NK-92 (cell line): ENCODE measurements around the gene NMNAT3.

Experiments
- DNase-seq: peaks from one replicate; lab custom pipeline; 2025; ENCODE audit not compliant: unreplicated experiment; lab: John Stamatoyannopoulos, UW

NMNAT3 gene

DNA sequence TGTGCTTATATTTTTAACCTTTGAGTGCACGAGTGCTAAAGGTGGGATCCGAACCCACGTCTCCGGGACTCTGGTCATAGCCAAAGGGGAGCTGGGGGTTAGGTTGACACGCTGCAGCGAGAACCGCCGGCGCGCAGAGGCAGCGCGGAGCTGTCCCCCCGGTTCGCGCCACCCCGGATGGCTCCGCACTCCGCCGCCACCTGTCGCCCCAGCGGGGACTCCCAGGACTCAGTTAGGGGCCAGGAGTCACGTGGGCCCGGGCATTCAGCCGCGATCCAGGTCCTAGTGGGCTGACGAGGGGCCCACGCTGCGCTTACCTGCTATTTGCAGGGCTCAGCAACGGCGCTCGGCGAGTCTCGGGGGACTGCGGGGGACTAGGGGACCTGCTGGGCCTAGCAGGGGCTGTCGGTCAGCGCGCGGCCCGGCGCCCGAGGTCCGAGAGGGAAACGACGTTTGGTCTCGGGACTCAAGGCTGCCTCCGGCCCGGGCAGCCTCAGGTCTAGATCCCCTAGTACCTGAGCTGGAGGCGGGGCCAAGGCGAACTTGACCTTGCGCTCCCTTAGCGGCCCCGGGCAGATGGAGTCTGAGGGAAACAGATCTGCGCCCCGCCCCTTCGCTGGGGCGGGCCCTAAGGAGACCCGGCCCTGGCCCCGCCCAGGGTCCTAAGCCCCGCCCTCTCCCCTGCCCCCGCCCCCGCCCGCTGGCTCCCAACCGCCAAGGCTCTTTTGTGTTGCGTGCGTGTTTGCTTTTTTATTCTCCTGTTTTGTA is at the start of gene NMNAT3:
Gene NMNAT3, minus strand, starts transcription at position 585 of the 768 bp plus-strand sequence. CDS start 50,248 bp downstream, outside the sequence.
- peak; percentile 7 for DNase-seq

- no peak for DNase-seq
These were observed 43.6 kb upstream of the NMNAT3 start for GRCh38 chr3:139721370-139721769.

DNA sequence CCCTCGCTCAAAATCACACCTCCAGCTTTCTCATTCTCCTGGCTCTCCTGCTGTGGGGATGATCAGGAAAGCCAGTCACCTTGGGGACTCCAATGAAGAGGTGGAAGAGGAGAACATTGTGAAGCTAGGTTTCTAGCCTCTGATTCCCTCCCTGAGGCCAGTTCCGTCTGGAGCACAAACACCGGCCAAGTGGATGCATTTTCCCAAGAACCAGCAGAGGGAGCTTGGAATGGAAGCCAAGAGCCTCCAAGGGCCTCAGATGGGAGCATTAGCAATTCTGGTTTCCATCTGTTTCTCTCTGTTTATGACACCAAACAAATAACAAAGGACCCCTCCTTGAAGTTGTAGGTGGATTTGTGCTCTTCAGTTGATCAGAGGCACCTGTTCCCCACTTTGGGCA is 40.6 kb upstream of the NMNAT3 start:
- no peak for DNase-seq

DNA sequence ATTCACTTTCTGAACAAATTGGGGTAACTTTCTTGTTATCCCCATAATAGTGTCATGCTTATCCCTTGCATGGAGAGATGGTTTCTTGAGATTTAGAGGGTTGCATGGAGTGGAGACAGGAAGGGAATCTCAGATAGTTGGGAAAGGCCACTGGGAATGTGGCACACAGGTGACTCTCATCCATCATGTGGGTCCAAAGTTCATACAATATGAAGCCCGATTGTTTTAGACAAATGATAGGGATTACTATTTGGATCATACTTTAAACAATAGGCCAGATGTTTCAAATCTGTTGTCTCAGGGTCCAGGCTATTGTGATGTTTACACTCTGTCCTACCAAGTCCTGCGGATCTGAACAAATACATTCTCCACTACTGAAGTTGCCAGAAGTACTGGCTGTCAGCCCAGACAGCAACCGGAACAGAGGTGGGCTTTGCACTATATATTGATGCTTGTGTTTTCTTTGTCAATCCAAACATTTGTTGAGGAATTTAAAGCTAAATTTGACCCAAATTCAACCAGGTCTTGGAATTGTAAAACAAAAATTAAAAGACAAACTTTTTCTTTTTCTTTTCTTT is 39.2 kb upstream of the NMNAT3 start:
- DNase-seq: no peak

DNA sequence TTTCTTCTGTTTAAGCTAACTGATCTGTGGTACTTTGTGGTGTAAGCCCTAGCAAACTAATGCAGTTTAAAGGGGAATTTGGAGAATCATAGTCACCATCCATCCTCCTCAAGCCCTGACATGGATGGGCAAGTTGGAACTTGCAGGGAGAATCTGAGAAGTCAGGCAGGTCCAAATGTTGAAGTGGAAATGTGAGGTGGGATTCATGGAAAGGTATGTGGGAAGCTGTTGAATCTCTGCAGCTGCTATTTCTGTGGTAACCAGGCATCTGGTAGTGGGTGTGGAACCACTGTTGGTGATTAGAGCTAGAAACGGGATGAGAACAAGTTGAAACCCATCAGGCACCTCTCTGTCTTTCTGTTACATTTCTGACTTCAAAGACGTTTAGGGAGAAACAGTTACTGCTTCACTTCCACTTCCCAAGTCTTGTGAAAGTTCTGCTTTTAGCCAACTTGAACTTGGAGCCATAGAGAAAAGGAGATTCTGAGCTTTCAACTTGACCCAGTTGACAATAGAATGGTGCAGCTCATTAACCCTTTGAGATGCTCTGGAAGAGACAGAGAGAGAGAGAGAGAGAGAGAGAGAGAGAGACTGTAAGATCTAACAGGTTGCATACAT is 38.1 kb upstream of the NMNAT3 start:
- no peak for DNase-seq

GRCh38 chr3:139715166-139715565 is 37.4 kb upstream of the NMNAT3 start:
- no peak for DNase-seq

DNA sequence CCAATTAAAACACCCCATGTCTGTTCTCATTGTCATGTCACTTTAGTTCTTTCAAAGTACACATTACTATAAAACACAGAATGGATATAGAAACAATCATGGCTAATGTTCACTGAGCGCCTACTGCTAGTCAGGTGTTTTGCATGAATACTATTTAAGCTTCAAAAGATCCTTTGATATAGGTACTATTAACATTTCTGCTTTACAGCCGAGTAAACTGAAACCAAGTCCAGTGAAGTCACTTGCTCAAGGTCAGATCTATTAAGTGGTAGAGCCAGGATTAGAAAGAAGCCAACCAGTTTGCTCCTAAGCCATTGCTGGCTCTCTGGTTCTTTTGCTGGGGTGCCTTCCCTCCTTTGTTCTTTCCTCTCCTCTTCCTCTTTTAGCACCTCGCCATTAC is 32.4 kb upstream of the NMNAT3 start:
- DNase-seq: no peak

- no peak for DNase-seq
These were observed 27.9 kb upstream of the NMNAT3 start for GRCh38 chr3:139705631-139706030.

- no peak for DNase-seq
These were observed 18.5 kb upstream of the NMNAT3 start for GRCh38 chr3:139696314-139696604.

DNA sequence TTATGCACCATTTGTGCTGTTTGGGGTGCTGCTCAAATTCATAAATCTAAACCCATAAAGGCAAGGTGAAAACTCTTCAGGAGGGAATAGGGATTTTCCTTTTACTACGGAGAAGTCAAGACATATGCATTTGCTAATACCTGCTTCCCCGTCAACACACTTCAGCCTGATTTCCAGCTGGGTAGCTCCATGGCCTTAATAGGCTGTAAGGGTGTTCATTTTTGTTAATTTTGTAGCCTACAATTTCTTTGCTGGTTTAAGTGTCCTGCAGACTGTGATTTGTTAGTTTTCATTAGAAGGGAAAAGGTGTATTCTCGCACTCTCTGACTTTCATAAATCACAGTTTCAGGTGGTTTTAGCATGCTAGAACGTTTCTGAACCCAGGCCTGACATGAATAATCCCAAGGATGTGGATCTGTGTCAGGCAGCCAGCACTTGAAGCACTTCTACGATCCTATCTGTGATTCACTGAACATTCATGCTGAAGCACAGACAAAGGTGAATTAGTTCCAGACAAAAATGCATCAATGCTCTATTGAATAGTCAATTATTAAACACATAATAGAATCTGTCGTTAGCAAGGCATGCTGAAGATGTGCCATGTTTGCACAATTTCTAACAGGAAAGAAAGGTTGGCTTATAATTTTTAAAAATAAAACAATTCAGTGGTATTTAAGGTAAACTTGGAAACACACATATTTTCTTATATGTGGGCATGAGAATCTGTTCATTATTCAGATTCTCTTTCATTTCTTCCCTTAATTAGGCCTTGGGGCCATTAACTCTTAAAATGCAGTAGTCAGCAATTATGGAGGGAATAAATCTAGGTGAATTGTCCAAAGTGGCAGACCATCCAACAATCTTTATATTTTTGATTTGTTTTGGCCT is 17.9 kb upstream of the NMNAT3 start:
- DNase-seq: no peak

DNA sequence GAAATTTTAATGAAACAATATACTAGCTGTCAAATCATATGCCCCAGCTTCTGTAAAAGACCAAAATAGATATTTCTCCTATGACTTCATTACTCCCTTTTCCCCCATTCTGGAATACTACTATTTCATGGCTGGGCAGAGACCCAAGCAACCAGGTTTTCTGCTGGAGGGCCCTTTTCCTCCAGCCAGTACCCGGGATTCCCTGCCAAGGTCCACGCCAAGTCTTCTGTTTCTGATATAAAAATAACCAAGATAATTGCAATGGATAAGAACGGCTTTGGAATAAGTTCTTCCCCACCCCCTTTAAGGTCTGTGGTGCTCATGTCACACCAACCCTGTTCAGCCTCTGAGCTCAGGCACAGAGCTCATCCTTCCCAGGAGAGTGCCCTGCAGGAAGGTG is 17.2 kb upstream of the NMNAT3 start:
- no peak for DNase-seq

DNA sequence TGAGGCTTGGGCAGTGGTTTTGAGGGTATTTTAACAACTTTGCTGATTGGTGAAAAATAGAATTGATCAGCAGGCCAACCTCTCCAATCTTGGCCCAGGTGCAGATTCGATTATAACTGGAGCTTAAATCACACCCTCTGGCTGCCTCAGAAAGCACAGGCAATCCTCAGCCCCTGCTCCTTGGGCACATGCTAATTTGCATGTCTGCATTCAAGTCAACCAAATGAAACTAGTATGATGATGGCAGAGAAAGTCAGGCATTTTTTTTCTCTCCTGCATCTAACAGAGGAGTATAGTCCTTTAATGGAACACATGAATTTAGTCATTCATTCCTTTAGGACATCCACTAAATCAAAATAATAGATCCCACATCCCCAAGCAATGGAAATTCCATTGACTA is 16.8 kb upstream of the NMNAT3 start:
- DNase-seq: no peak

- no peak for DNase-seq
These were observed 13.8 kb upstream of the NMNAT3 start for GRCh38 chr3:139691619-139692018.

GRCh38 chr3:139689708-139690228 is 12.0 kb upstream of the NMNAT3 start:
- no peak for DNase-seq

DNA sequence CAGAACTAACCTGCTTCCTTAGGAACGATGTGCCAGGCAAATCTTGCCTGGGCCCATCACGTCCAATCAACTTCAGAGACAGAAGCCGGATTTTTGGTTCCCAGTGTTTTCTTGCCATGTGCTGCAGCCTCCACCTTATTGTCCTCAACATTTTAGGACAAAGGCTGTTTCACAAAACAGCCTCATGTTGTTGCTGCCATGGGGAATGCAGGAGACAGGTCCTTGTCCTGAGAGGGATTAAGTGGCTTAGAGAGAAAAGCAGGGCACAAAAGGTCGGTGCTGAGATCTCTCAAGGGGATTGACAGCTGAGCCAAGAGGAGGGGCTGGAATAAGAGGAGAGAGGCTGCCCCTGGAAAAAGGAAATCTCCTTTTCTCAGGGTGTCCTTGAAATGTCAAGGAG is 11.3 kb upstream of the NMNAT3 start:
- DNase-seq: no peak

- DNase-seq: no peak
These were observed 9.7 kb upstream of the NMNAT3 start for GRCh38 chr3:139687431-139687830.

DNA sequence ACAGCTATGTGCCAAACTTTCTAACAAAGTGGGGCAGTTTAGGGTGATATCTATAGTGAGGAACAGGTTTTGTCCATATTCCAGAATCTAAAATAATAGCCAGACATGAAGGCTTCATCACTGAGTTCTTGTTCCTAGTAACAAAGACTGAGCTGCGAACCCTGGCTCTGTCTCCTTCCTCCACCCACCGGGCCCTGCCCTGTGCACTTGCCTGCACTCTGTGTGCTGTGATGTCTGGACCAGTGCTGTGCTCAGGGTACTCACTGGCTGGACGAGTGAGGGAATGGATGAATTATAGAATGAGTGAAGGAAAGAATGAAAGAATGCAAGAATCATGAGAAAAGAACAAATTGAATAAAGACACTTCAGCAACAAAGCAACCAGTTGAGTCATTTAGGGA is 8.9 kb upstream of the NMNAT3 start:
- no peak for DNase-seq

DNA sequence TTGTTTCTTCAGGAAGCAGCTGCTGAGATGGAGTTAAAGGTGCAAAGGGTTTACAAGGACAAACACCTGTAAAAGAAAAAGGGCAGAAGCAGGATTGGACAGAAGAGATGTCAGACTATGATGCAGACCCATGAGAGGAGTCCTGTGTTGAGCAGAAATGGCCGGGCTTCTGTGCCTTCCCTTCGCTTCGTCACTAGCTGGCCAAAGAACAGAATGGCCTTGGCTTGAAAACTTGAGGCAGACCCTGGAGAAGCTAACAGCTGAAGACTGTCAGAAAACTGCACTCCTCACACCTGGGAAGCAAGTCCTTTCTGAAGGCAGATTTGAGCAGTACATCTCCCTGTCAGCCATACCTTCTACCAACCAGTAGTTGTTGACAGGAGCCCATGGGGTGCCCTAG is 8.4 kb upstream of the NMNAT3 start:
- DNase-seq: no peak

- DNase-seq: no peak
These were observed 1.5 kb upstream of the NMNAT3 start for GRCh38 chr3:139679220-139679775.

- no peak for DNase-seq
These were observed 962 bp downstream of the NMNAT3 start for GRCh38 chr3:139676632-139677387.
